22Rv1 (cell line): ENCODE data around the gene FUS.

Experiments used
- CTCF ChIP-seq: fragments of 450-650 bp; IDR thresholded peaks from 2 replicates; pipeline ENCODE4 v1.5.1; 2017; ENCODE audit warnings: mild to moderate bottlenecking
- ZFX ChIP-seq: fragments of 450-650 bp; IDR thresholded peaks from 2 replicates; pipeline ENCODE4 v1.6.1; 2017; ENCODE audit warnings: antibody characterized with exemption, borderline replicate concordance

- TF ChIP-seq CTCF (no peak), ZFX (no peak)
These were observed 34.4 kb upstream of the FUS start for GRCh38 chr16:31145398-31145990.
